Lower leg skin (tissue), 4 donors: Measurements from ENCODE around the gene SPATC1L. TPM values are rescaled to one million over a fixed set of nuclear protein-coding genes. Genes with fewer than 3 reads are reported as not detected.

Experiments
- DNase-seq, 2 donors: peaks; one replicate each; pipeline ENCODE4 v3.0.0-alpha.2; 2019; ENCODE audit warnings: low spot score in 2 of 2
- H3K4me3 ChIP-seq: fragments of 200-600 bp; sonication (generic); 2 replicates; pipeline ENCODE4 v1.5.1; 2017; ENCODE audit warnings: mild to moderate bottlenecking, low read depth; ENCODE audit not compliant: poor library complexity, severe bottlenecking
- POLR2A ChIP-seq, 2 donors: fragments of 450-650 bp; IDR thresholded peaks; one replicate each; pipeline ENCODE4 v1.6.1; 2016 to 2017; ENCODE audit warnings: antibody characterized with exemption in 2 of 2, mild to moderate bottlenecking in 1 of 2, moderate library complexity in 1 of 2
- WGBS, 2 donors: methylation state at CpG; one replicate each; pipeline ENCODE4 v1.1.5; 2018; 5-methylcytosine and 5-hydroxymethylcytosine counted together
- intact Hi-C: fragments of 100-400 bp; cut with DNase I; formaldehyde crosslinking; loops from one replicate; pipeline ENCODE4 v1.15.0; 2023; ENCODE audit warnings: low total_unique reads
- total RNA-seq, 4 donors: library from RNA; depleted of rRNA; stranded (reverse); fragments of >200 nt; gene quantifications; one replicate each; pipeline ENCODE4 v1.1.0, GENCODE V29; 2016
- TF ChIP-seq, protein P1 (sequence below), 3 donors: fragments of 450-650 bp; IDR thresholded peaks; one replicate each; pipeline ENCODE4 v1.5.1; 2016; ENCODE audit warnings: antibody characterized with exemption in 3 of 3, mild to moderate bottlenecking in 3 of 3, moderate library complexity in 2 of 3

SPATC1L gene
- total RNA-seq, 4 donors from 2014 or later = 2.1 to 7.5 (median 4.0) TPM

DNA sequence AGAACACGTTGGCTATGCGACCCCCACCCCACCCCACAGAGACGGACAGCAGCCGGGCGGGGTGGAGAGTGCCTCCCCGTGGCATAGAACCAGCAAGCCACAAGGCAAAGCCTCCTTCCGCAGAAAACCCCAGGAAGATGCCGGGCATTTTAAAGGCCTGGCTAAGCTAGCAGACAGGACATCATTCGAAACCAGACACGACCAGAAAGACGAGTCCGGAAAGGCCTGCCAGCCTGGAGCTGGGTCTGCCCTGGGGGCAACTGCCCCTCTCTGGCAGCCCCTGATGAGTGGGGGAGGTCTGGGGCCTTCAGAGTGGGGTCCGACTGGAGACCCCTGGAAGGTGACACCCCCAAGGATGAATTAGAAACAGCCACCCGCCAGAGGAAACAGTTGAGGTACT lies 37.4 kb downstream of the SPATC1L start:
- WGBS, 2 donors = 58 to 62% methylated on average over 14 of the region's 14 CpGs
- intact Hi-C loops = no loop called here
- TF ChIP-seq, protein P1, sequence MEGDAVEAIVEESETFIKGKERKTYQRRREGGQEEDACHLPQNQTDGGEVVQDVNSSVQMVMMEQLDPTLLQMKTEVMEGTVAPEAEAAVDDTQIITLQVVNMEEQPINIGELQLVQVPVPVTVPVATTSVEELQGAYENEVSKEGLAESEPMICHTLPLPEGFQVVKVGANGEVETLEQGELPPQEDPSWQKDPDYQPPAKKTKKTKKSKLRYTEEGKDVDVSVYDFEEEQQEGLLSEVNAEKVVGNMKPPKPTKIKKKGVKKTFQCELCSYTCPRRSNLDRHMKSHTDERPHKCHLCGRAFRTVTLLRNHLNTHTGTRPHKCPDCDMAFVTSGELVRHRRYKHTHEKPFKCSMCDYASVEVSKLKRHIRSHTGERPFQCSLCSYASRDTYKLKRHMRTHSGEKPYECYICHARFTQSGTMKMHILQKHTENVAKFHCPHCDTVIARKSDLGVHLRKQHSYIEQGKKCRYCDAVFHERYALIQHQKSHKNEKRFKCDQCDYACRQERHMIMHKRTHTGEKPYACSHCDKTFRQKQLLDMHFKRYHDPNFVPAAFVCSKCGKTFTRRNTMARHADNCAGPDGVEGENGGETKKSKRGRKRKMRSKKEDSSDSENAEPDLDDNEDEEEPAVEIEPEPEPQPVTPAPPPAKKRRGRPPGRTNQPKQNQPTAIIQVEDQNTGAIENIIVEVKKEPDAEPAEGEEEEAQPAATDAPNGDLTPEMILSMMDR (IDR thresholded peaks at IDR 0.05) = no peak
- no peak for TF ChIP-seq POLR2A (IDR thresholded peaks at IDR 0.05)
- H3K4me3 ChIP-seq = no peak overlapping the region
- DNase-seq = no peak

GRCh38 chr21:46145840-46146691 lies 38.2 kb downstream of the SPATC1L start:
- no peak overlapping the region for H3K4me3 ChIP-seq
- 62 to 74% methylated on average over 16 to 52 of the region's 60 CpGs for WGBS, 2 donors
- intact Hi-C loops = no loop called here
- DNase-seq = no peak
- TF ChIP-seq, protein P1 (IDR thresholded peaks at IDR 0.05) = no peak
- no peak for TF ChIP-seq POLR2A (IDR thresholded peaks at IDR 0.05)

DNA sequence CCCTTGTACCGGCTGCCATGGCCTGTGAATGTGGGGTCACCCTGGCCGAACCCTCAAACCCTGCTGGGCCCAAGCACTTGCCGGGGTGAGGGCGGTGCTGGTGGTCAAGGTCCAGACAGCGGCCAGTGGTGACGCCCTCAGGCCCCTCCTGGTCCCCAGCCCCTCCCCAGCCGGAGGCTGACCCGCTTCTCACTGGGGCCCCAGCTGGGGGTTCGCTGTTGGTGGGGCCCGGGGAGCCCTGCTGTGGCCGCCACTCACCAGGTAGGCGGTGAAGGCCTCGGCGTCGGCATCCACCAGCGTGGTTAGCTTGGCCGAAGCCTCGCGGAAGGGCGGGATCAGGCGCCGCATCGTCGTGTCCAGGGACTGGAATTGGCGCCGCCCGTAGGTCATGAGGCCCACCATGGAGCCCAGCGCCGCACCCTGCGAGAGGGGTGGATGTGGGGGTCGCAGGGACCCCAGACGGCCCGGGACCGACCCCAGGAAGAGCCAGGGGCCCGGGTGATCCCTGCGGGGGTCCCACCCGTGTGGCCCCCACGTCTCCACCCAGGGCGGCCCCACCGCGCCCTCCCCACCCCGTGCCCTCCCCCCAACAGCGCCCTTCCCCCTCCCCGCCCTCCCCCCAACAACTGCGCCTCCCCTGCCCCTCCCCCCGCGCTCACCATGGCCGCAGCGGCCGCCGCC lies 39.0 kb downstream of the SPATC1L start:
- DNase-seq = no peak
- WGBS, 2 donors = 90 to 94% methylated on average over 10 to 21 of the region's 51 CpGs
- intact Hi-C loops = no loop called here

GRCh38 chr21:46144464-46145070 lies 39.7 kb downstream of the SPATC1L start:
- no peak for DNase-seq
- TF ChIP-seq, protein P1 (IDR thresholded peaks at IDR 0.05) = no peak
- no peak for TF ChIP-seq POLR2A (IDR thresholded peaks at IDR 0.05)
- no peak overlapping the region for H3K4me3 ChIP-seq
- WGBS, 2 donors = 45 to 48% methylated on average over 3 of the region's 4 CpGs
- intact Hi-C loops = no loop called here

More for the DNA sequence above, 39.0 kb downstream of the SPATC1L start:
- no peak overlapping the region for H3K4me3 ChIP-seq
- TF ChIP-seq POLR2A (IDR thresholded peaks at IDR 0.05) = no peak
- TF ChIP-seq, protein P1 (IDR thresholded peaks at IDR 0.05) = no peak

GRCh38 chr21:46142582-46143473 lies 41.4 kb downstream of the SPATC1L start:
- H3K4me3 ChIP-seq = no peak overlapping the region
- intact Hi-C loops = no loop called here
- no peak for DNase-seq
- 78 to 89% methylated on average over 21 of the region's 21 CpGs for WGBS, 2 donors
- no peak for TF ChIP-seq POLR2A (IDR thresholded peaks at IDR 0.05)
- TF ChIP-seq, protein P1 (IDR thresholded peaks at IDR 0.05) = no peak
